Thoracic aorta (tissue), 2 donors: ENCODE results near the gene NID2. TPM values are rescaled to one million over a fixed set of nuclear protein-coding genes. Genes with fewer than 3 reads are reported as not detected.

Experiments used
- ATAC-seq: fragments of 150-250 bp; one replicate; pipeline ENCODE4 v1.8.0; 2017; ENCODE audit warnings: low read depth; ENCODE audit not compliant: insufficient number of reproducible peaks, low FRiP score
- DNase-seq: peaks from one replicate; pipeline ENCODE4 v3.0.0-alpha.2; 2020; ENCODE audit warnings: low spot score
- H3K27ac ChIP-seq, 2 donors: fragments of 200-600 bp; sonication (generic); 1 replicate in 1 of 2; 2 replicates in 1 of 2; pipeline ENCODE4 v1.5.1; 2016; ENCODE audit warnings: mild to moderate bottlenecking in 2 of 2, moderate library complexity in 2 of 2
- H3K27me3 ChIP-seq: fragments of 200-600 bp; sonication (generic); replicated peaks from 2 replicates; pipeline ENCODE4 v1.6.0; 2016; ENCODE audit warnings: mild to moderate bottlenecking; ENCODE audit not compliant: insufficient read depth
- H3K36me3 ChIP-seq: fragments of 200-600 bp; sonication (generic); one replicate; pipeline ENCODE4 v1.5.1; 2016
- H3K4me1 ChIP-seq, 2 donors: fragments of 200-600 bp; sonication (generic); 1 replicate in 1 of 2; 2 replicates in 1 of 2; pipeline versions ENCODE4 v1.5.1 to v1.6.0; 2016; ENCODE audit warnings: low read depth in 2 of 2, mild to moderate bottlenecking in 1 of 2; ENCODE audit not compliant: control insufficient read depth in 1 of 2
- H3K4me3 ChIP-seq: fragments of 200-600 bp; sonication (generic); 2 replicates; pipeline ENCODE4 v1.5.1; 2016; ENCODE audit warnings: mild to moderate bottlenecking
- H3K9me3 ChIP-seq: fragments of 200-600 bp; sonication (generic); 2 replicates; pipeline ENCODE4 v1.5.1; 2016
- CTCF ChIP-seq: fragments of 200-600 bp; sonication (generic); IDR thresholded peaks from one replicate; pipeline ENCODE4 v1.5.1; 2019; ENCODE audit warnings: antibody characterized with exemption
- total RNA-seq, 2 donors: library from RNA; depleted of rRNA; stranded (reverse); fragments of >200 nt; gene quantifications; one replicate each; pipeline versions ENCODE4 v1.1.0 to v1.2.3, GENCODE V29; 2016

Gene NID2
- total RNA-seq, 2 donors from 2014 or later = 21.0 to 33.3 TPM

GRCh38 chr14:52051251-52051650, 17.6 kb downstream of the NID2 start:
- DNase-seq (no peak), ATAC-seq (no peak)
- H3K4me3 ChIP-seq = no peak overlapping the region
- H3K27me3 ChIP-seq = no peaks in the 10 kb centered on the region
- H3K4me1 ChIP-seq = peaks cover 16 to 75% of the 10 kb centered on the region in 2 donors
- no peak overlapping the region for H3K27ac ChIP-seq
- H3K9me3 ChIP-seq = no peaks in the 10 kb centered on the region
- no peaks in the 10 kb centered on the region for H3K36me3 ChIP-seq
- TF ChIP-seq CTCF = no peak

GRCh38 chr14:52049721-52050588, 18.9 kb downstream of the NID2 start:
- Histone ChIP-seq H3K9me3 (no peaks in the 10 kb centered on the region), H3K4me3 (no peak overlapping the region), H3K4me1 (peaks cover 22 to 87% of the 10 kb centered on the region in 2 donors), H3K36me3 (no peaks in the 10 kb centered on the region), H3K27me3 (no peaks in the 10 kb centered on the region), H3K27ac (no peak overlapping the region)
- TF ChIP-seq CTCF = no peak
- DNase-seq (no peak), ATAC-seq (no peak)

GRCh38 chr14:52049271-52049670, 19.6 kb downstream of the NID2 start:
- Histone ChIP-seq H3K4me3 (no peak overlapping the region), H3K9me3 (no peaks in the 10 kb centered on the region), H3K4me1 (peaks cover 27 to 91% of the 10 kb centered on the region in 2 donors), H3K27me3 (no peaks in the 10 kb centered on the region), H3K27ac (no peak overlapping the region), H3K36me3 (no peaks in the 10 kb centered on the region)
- no peak for TF ChIP-seq CTCF
- no peak for ATAC-seq
- DNase-seq = no peak

GRCh38 chr14:52048641-52049204, 20.1 kb downstream of the NID2 start:
- ATAC-seq (no peak), DNase-seq (no peak)
- no peak for TF ChIP-seq CTCF
- Histone ChIP-seq H3K27ac (no peak overlapping the region), H3K9me3 (no peaks in the 10 kb centered on the region), H3K4me1 (peaks cover 27 to 87% of the 10 kb centered on the region in 2 donors), H3K27me3 (no peaks in the 10 kb centered on the region), H3K36me3 (no peaks in the 10 kb centered on the region), H3K4me3 (no peak overlapping the region)

GRCh38 chr14:52048116-52048515, 20.7 kb downstream of the NID2 start:
- no peak for TF ChIP-seq CTCF
- ATAC-seq = no peak
- no peak overlapping the region for H3K4me3 ChIP-seq
- H3K27ac ChIP-seq = no peak overlapping the region
- DNase-seq = no peak
- peaks cover 27 to 87% of the 10 kb centered on the region in 2 donors for H3K4me1 ChIP-seq
- H3K9me3 ChIP-seq = no peaks in the 10 kb centered on the region
- no peaks in the 10 kb centered on the region for H3K27me3 ChIP-seq
- H3K36me3 ChIP-seq = no peaks in the 10 kb centered on the region
